ENCODE data around the gene IQUB. TPM values are rescaled to one million over a fixed set of nuclear protein-coding genes. Genes with fewer than 3 reads are reported as not detected.
"Not testable (repeated sequence)": the region's sequence is repeated elsewhere in the genome, so short reads cannot be mapped to it uniquely, and the experiment has no call there.

Gene IQUB
- total RNA-seq, 1 experiment from 2014 or later, result 0.77 TPM

- Mint-ChIP-seq H3K27ac (no peak overlapping the region), H3K4me1 (peaks cover 21% of the 10 kb centered on the region), H3K4me3 (peak overlapping the region; percentile 84), H3K9me3 (no peaks in the 10 kb centered on the region), H3K36me3 (no peaks in the 10 kb centered on the region), H3K27me3 (ENCODE audit: low read depth) (peaks cover 16% of the 10 kb centered on the region)
- ChIA-PET POLR2A (no interaction called here), CTCF (interaction anchor here (2.6 kb wide), 1 partner anchor 40 kb away, joined by 31 read pairs; no protein-coding TSS in a partner anchor)
- ATAC-seq (no peak), DNase-seq (ENCODE audit: low spot score) (no peak)
- TF ChIP-seq ATF6 (CRISPR knock-in tag; IDR thresholded peaks at IDR 0.05), result no peak
- no peak for TF ChIP-seq MXD4 (CRISPR knock-in tag; IDR thresholded peaks at IDR 0.05; ENCODE audit: borderline replicate concordance)
- TF ChIP-seq GTF2I (CRISPR knock-in tag; conservative IDR thresholded peaks at IDR 0.05), result no peak
- TF ChIP-seq, protein P1, sequence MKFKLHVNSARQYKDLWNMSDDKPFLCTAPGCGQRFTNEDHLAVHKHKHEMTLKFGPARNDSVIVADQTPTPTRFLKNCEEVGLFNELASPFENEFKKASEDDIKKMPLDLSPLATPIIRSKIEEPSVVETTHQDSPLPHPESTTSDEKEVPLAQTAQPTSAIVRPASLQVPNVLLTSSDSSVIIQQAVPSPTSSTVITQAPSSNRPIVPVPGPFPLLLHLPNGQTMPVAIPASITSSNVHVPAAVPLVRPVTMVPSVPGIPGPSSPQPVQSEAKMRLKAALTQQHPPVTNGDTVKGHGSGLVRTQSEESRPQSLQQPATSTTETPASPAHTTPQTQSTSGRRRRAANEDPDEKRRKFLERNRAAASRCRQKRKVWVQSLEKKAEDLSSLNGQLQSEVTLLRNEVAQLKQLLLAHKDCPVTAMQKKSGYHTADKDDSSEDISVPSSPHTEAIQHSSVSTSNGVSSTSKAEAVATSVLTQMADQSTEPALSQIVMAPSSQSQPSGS (CRISPR knock-in tag; IDR thresholded peaks at IDR 0.05; ENCODE audit: borderline replicate concordance, low read depth), result no peak
- TF ChIP-seq ZNF138 (CRISPR knock-in tag; conservative IDR thresholded peaks at IDR 0.05), result no peak
- TF ChIP-seq, protein P2, sequence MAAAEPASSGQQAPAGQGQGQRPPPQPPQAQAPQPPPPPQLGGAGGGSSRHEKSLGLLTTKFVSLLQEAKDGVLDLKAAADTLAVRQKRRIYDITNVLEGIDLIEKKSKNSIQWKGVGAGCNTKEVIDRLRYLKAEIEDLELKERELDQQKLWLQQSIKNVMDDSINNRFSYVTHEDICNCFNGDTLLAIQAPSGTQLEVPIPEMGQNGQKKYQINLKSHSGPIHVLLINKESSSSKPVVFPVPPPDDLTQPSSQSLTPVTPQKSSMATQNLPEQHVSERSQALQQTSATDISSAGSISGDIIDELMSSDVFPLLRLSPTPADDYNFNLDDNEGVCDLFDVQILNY (CRISPR knock-in tag; IDR thresholded peaks at IDR 0.05), result no peak
- no peak for TF ChIP-seq RORB (CRISPR knock-in tag; IDR thresholded peaks at IDR 0.05)
- no peak for TF ChIP-seq ATF1 (CRISPR knock-in tag; IDR thresholded peaks at IDR 0.05)
These were observed 860 bp downstream of the IQUB start for GRCh38 chr7:123533553-123533917.

GRCh38 chr7:123532788-123533552 is 1.4 kb downstream of the IQUB start:
- Mint-ChIP-seq H3K4me3 (peak overlapping the region; percentile 84), H3K27me3 (ENCODE audit: low read depth) (peaks cover 16% of the 10 kb centered on the region), H3K4me1 (peaks cover 26% of the 10 kb centered on the region)
- peak; percentile 37 for DNase-seq (ENCODE audit: low spot score)
- H3K36me3 Mint-ChIP-seq, H3K27ac Mint-ChIP-seq, POLR2A ChIA-PET, H3K9me3 Mint-ChIP-seq: not testable (repeated sequence)
- CTCF ChIA-PET, result interaction anchor here (1.1 kb wide), 1 partner anchor 39 kb away, joined by 3 read pairs; no protein-coding TSS in a partner anchor
- ATAC-seq, result peak; percentile 23

GRCh38 chr7:123532343-123532742 is 2.1 kb downstream of the IQUB start:
- ATAC-seq, result peak; percentile 3
- H3K27me3 Mint-ChIP-seq (ENCODE audit: low read depth), result peaks cover 16% of the 10 kb centered on the region
- peak overlapping the region; percentile 1; the same call in 1 of the 2 replicates for H3K27ac Mint-ChIP-seq
- H3K4me1 Mint-ChIP-seq, result peaks cover 27% of the 10 kb centered on the region
- DNase-seq (ENCODE audit: low spot score); H3K36me3 Mint-ChIP-seq; H3K9me3 Mint-ChIP-seq; POLR2A ChIA-PET: not testable (repeated sequence)
- CTCF ChIA-PET, result interaction anchor here (1.1 kb wide), 1 partner anchor 38 kb away, joined by 3 read pairs; no protein-coding TSS in a partner anchor
- peak overlapping the region; percentile 84 for H3K4me3 Mint-ChIP-seq

GRCh38 chr7:123530035-123530591 is 4.3 kb downstream of the IQUB start:
- H3K27me3 Mint-ChIP-seq (ENCODE audit: low read depth), result peaks cover 16% of the 10 kb centered on the region
- POLR2A ChIA-PET; H3K9me3 Mint-ChIP-seq; ATAC-seq; H3K36me3 Mint-ChIP-seq; H3K4me3 Mint-ChIP-seq; H3K27ac Mint-ChIP-seq; CTCF ChIA-PET; DNase-seq (ENCODE audit: low spot score): not testable (repeated sequence)
- peaks cover 32% of the 10 kb centered on the region for H3K4me1 Mint-ChIP-seq
- peak; percentile 81; the same call in 1 of the 2 replicates for TF ChIP-seq ZNF121 (CRISPR knock-in tag; IDR thresholded peaks at IDR 0.05)

DNA sequence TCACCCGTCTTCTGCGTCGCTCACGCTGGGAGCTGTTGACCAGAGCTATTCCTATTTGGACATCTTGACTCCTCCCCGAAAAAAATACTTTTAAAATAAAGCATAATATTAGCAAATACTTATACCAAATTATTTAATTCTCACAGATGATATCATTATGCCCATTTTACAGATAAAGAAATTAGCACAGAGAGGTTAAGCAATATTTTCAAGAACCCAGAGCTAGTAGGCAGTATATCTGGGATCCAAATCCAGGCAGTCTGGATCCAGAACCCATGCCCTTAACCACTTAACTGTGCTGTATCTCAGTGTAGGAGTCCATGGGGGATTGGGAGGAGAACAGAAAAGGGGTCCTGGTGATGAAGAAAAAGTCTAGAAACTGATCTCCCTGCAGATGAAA is 6.1 kb downstream of the IQUB start:
- Mint-ChIP-seq H3K4me1 (peaks cover 25% of the 10 kb centered on the region), H3K27ac (peak overlapping the region; percentile 94), H3K4me3 (peak overlapping the region; percentile 86), H3K9me3 (0 out of 2 replicates have a peak, but pooled peaks cover 6% of the 10 kb centered on the region), H3K27me3 (ENCODE audit: low read depth) (peaks cover 4% of the 10 kb centered on the region), H3K36me3 (peaks cover 6% of the 10 kb centered on the region)
- DNase-seq (ENCODE audit: low spot score), result no peak
- CTCF ChIA-PET, result interaction anchor here (1.6 to 2.0 kb wide), 2 partner anchors 34 to 96 kb away, joined by 3 to 10 read pairs; no protein-coding TSS in a partner anchor
- POLR2A ChIA-PET, result no interaction called here
- peak; percentile 38 for ATAC-seq
- TF ChIP-seq NR1H2 (CRISPR knock-in tag; IDR thresholded peaks at IDR 0.05) (no peak), ZBTB21 (CRISPR knock-in tag; IDR thresholded peaks at IDR 0.05; ENCODE audit: borderline replicate concordance) (no peak)
- TF ChIP-seq, protein P3, sequence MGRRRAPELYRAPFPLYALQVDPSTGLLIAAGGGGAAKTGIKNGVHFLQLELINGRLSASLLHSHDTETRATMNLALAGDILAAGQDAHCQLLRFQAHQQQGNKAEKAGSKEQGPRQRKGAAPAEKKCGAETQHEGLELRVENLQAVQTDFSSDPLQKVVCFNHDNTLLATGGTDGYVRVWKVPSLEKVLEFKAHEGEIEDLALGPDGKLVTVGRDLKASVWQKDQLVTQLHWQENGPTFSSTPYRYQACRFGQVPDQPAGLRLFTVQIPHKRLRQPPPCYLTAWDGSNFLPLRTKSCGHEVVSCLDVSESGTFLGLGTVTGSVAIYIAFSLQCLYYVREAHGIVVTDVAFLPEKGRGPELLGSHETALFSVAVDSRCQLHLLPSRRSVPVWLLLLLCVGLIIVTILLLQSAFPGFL (CRISPR knock-in tag; IDR thresholded peaks at IDR 0.05; ENCODE audit: borderline replicate concordance), result no peak
- TF ChIP-seq, protein P4, sequence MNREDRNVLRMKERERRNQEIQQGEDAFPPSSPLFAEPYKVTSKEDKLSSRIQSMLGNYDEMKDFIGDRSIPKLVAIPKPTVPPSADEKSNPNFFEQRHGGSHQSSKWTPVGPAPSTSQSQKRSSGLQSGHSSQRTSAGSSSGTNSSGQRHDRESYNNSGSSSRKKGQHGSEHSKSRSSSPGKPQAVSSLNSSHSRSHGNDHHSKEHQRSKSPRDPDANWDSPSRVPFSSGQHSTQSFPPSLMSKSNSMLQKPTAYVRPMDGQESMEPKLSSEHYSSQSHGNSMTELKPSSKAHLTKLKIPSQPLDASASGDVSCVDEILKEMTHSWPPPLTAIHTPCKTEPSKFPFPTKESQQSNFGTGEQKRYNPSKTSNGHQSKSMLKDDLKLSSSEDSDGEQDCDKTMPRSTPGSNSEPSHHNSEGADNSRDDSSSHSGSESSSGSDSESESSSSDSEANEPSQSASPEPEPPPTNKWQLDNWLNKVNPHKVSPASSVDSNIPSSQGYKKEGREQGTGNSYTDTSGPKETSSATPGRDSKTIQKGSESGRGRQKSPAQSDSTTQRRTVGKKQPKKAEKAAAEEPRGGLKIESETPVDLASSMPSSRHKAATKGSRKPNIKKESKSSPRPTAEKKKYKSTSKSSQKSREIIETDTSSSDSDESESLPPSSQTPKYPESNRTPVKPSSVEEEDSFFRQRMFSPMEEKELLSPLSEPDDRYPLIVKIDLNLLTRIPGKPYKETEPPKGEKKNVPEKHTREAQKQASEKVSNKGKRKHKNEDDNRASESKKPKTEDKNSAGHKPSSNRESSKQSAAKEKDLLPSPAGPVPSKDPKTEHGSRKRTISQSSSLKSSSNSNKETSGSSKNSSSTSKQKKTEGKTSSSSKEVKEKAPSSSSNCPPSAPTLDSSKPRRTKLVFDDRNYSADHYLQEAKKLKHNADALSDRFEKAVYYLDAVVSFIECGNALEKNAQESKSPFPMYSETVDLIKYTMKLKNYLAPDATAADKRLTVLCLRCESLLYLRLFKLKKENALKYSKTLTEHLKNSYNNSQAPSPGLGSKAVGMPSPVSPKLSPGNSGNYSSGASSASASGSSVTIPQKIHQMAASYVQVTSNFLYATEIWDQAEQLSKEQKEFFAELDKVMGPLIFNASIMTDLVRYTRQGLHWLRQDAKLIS (CRISPR knock-in tag; IDR thresholded peaks at IDR 0.05; ENCODE audit: borderline replicate concordance), result no peak
